H1 (cell line): Measurements from ENCODE around the gene PARK7. TPM values are rescaled to one million over a fixed set of nuclear protein-coding genes. Genes with fewer than 3 reads are reported as not detected.

Source experiments
- CTCF ChIA-PET: fragments of 300-600 bp; sonication (Branson Sonifier 250); formaldehyde crosslinking; loops from one replicate; lab custom pipeline; 2021; ENCODE audit not compliant: partially characterized antibody; lab: Charles Lee
- POLR2A ChIA-PET: fragments of 300-600 bp; sonication (Branson Sonifier 250); formaldehyde crosslinking; loops from one replicate; lab custom pipeline; 2021; ENCODE audit warnings: inconsistent platforms; ENCODE audit not compliant: partially characterized antibody; lab: Charles Lee
- DNase-seq, 2 experiments: peaks; one replicate each; pipeline versions ENCODE4 v3.0.0 to v3.0.0-alpha.2; 2010 to 2022; ENCODE audit warnings: low spot score in 2 of 2, low read depth in 1 of 2, mixed read lengths in 1 of 2
- FAIRE-seq: peaks from 2 replicates; lab custom pipeline; 2011; peaks lifted over from hg19 to GRCh38; lab: Jason Lieb, UNC
- H2AFZ ChIP-seq: 2 replicates; pipeline ENCODE4 v1.8.1; 2012; ENCODE audit warnings: low read length, inconsistent platforms
- H2AK5ac ChIP-seq: 2 replicates; pipeline ENCODE4 v1.6.1; 2013; ENCODE audit warnings: low read depth, low read length
- H2BK120ac ChIP-seq: replicated peaks from 2 replicates; pipeline ENCODE3; 2013; ENCODE audit warnings: low read depth, low read length, inconsistent platforms
- H2BK12ac ChIP-seq: 2 replicates; pipeline ENCODE4 v1.6.1; 2013; ENCODE audit warnings: low read depth, low read length
- H2BK15ac ChIP-seq: 2 replicates; pipeline ENCODE4 v1.6.1; 2013; ENCODE audit warnings: low read length
- H2BK20ac ChIP-seq: 2 replicates; pipeline ENCODE4 v1.6.1; 2013; ENCODE audit warnings: low read length
- H2BK5ac ChIP-seq: 2 replicates; pipeline ENCODE4 v1.6.1; 2013; ENCODE audit warnings: low read depth, low read length
- H3K14ac ChIP-seq: 2 replicates; pipeline ENCODE4 v1.6.1; 2013; ENCODE audit warnings: inconsistent platforms; ENCODE audit not compliant: insufficient read length
- H3K18ac ChIP-seq: 2 replicates; pipeline ENCODE4 v1.6.1; 2013; ENCODE audit warnings: low read length; ENCODE audit errors: extremely low read depth
- H3K23ac ChIP-seq: 2 replicates; pipeline ENCODE4 v1.6.1; 2013; ENCODE audit warnings: inconsistent platforms; ENCODE audit not compliant: insufficient read length
- H3K23me2 ChIP-seq: 2 replicates; pipeline ENCODE4 v1.6.1; 2013; ENCODE audit warnings: low read depth, low read length
- H3K27ac ChIP-seq: 2 replicates; pipeline ENCODE4 v1.6.1; 2011; ENCODE audit warnings: low read depth, low read length, inconsistent platforms
- H3K27me3 ChIP-seq, 4 experiments: replicated peaks in 1 of 4; 1 replicate in 1 of 4; 2 replicates in 3 of 4; pipeline versions ENCODE4 v1.6.1 to v1.8.1; 2011 to 2013; ENCODE audit warnings: low read length in 3 of 4, mild to moderate bottlenecking in 3 of 4, inconsistent platforms in 2 of 4, mixed read lengths in 2 of 4, moderate library complexity in 1 of 4; ENCODE audit not compliant: control insufficient read depth in 3 of 4, insufficient read depth in 3 of 4; ENCODE audit errors: extremely low read depth in 1 of 4
- H3K36me3 ChIP-seq, 4 experiments: 2 replicates each; pipeline versions ENCODE4 v1.6.1 to v1.8.1; 2011 to 2013; ENCODE audit warnings: mild to moderate bottlenecking in 4 of 4, low read length in 3 of 4, moderate library complexity in 2 of 4, control low read depth in 1 of 4, inconsistent platforms in 1 of 4; ENCODE audit not compliant: insufficient read depth in 4 of 4, control insufficient read depth in 2 of 4
- H3K4ac ChIP-seq: replicated peaks from 2 replicates; pipeline ENCODE3; 2013; ENCODE audit warnings: low read length, low read depth, mixed read lengths, inconsistent platforms; ENCODE audit not compliant: insufficient read length
- H3K4me1 ChIP-seq, 4 experiments: replicated peaks in 1 of 4; 1 replicate in 1 of 4; 2 replicates in 3 of 4; pipeline versions ENCODE4 v1.6.1 to v1.8.1; 2011 to 2013; ENCODE audit warnings: low read length in 3 of 4, inconsistent platforms in 2 of 4, mixed read lengths in 1 of 4; ENCODE audit not compliant: insufficient read depth in 4 of 4, control insufficient read depth in 3 of 4
- H3K4me2 ChIP-seq, 2 experiments: 2 replicates each; pipeline versions ENCODE4 v1.6.1 to v1.8.1; 2011 to 2013; ENCODE audit warnings: low read depth in 2 of 2, low read length in 2 of 2, control low read depth in 1 of 2, inconsistent platforms in 1 of 2, mild to moderate bottlenecking in 1 of 2; ENCODE audit not compliant: insufficient read depth in 1 of 2
- H3K4me3 ChIP-seq, 4 experiments: fragments of 200-600, 300-600 bp in 1 of 4; sonication (generic), shearing (Covaris generic), sonication (Bioruptor Twin) in 1 of 4; 2 replicates each; pipeline versions ENCODE4 v1.5.1 to v1.8.1; 2011 to 2016; ENCODE audit warnings: low read length in 4 of 4, low read depth in 3 of 4, control low read depth in 2 of 4, inconsistent platforms in 2 of 4, mild to moderate bottlenecking in 2 of 4, mixed read lengths in 1 of 4, moderate library complexity in 1 of 4; ENCODE audit not compliant: insufficient read depth in 2 of 4; ENCODE audit errors: extremely low read depth in 1 of 4
- H3K56ac ChIP-seq: replicated peaks from 2 replicates; pipeline ENCODE3; 2013; ENCODE audit warnings: low read depth, mild to moderate bottlenecking, mixed read lengths, low read length, inconsistent platforms; ENCODE audit not compliant: insufficient read length
- H3K79me1 ChIP-seq: 2 replicates; pipeline ENCODE4 v1.6.1; 2013; ENCODE audit warnings: low read depth, low read length, control low read depth
- H3K79me2 ChIP-seq, 2 experiments: 2 replicates each; pipeline versions ENCODE4 v1.6.1 to v1.8.1; 2012 to 2013; ENCODE audit warnings: low read length in 2 of 2, mild to moderate bottlenecking in 2 of 2, inconsistent platforms in 1 of 2; ENCODE audit not compliant: insufficient read depth in 2 of 2, control insufficient read depth in 1 of 2
- H3K9ac ChIP-seq, 4 experiments: replicated peaks in 1 of 4; 1 replicate in 1 of 4; 2 replicates in 3 of 4; pipeline versions ENCODE4 v1.6.1 to v1.8.1; 2011 to 2013; ENCODE audit warnings: low read depth in 3 of 4, low read length in 3 of 4, control low read depth in 2 of 4, mild to moderate bottlenecking in 2 of 4, moderate library complexity in 2 of 4, inconsistent platforms in 1 of 4; ENCODE audit errors: extremely low read depth in 1 of 4
- H3K9me3 ChIP-seq, 2 experiments: 2 replicates each; pipeline versions ENCODE4 v1.6.1 to v1.8.1; 2012 to 2013; ENCODE audit warnings: mild to moderate bottlenecking in 2 of 2, moderate library complexity in 2 of 2, control low read depth in 1 of 2, inconsistent platforms in 1 of 2, low read depth in 1 of 2, low read length in 1 of 2, mixed read lengths in 1 of 2; ENCODE audit not compliant: insufficient read depth in 2 of 2
- H4K20me1 ChIP-seq, 2 experiments: replicated peaks in 1 of 2; 2 replicates each; pipeline versions ENCODE3 to v1.8.1; 2011 to 2013; ENCODE audit warnings: inconsistent platforms in 2 of 2, low read length in 2 of 2, mild to moderate bottlenecking in 1 of 2; ENCODE audit not compliant: insufficient read depth in 2 of 2, control insufficient read depth in 1 of 2
- H4K5ac ChIP-seq: 2 replicates; pipeline ENCODE4 v1.6.1; 2013; ENCODE audit warnings: low read length, low read depth, mixed read lengths, inconsistent platforms; ENCODE audit not compliant: insufficient read length
- H4K8ac ChIP-seq: 2 replicates; pipeline ENCODE4 v1.8.0; 2013; ENCODE audit warnings: mild to moderate bottlenecking, moderate library complexity, low read length, inconsistent platforms; ENCODE audit not compliant: insufficient read depth; ENCODE audit errors: extremely low read depth
- H4K91ac ChIP-seq: replicated peaks from 2 replicates; pipeline ENCODE3; 2013; ENCODE audit warnings: low read length, mixed read lengths, inconsistent platforms; ENCODE audit not compliant: insufficient read length
- BCL11A ChIP-seq, 2 experiments: IDR thresholded peaks; one replicate each; pipeline ENCODE4 v1.6.1; 2011; ENCODE audit warnings: low read depth in 2 of 2, low read length in 2 of 2, mild to moderate bottlenecking in 2 of 2
- CBX5 ChIP-seq: fragments of 300-800, 300-1000 bp; sonication (generic); IDR thresholded peaks from 2 replicates; pipeline ENCODE4 v1.7.1; 2016; ENCODE audit warnings: antibody characterized with exemption, low read length, low read depth
- CHD2 ChIP-seq: IDR thresholded peaks from 2 replicates; pipeline ENCODE4 v1.6.1; 2012; ENCODE audit warnings: low read length, improper control_type of control experiment
- GABPA ChIP-seq: IDR thresholded peaks from 2 replicates; pipeline ENCODE4 v1.6.1; 2011; ENCODE audit warnings: mild to moderate bottlenecking, low read length, moderate library complexity, borderline replicate concordance; ENCODE audit not compliant: insufficient read depth
- MAFK ChIP-seq: IDR thresholded peaks from 2 replicates; pipeline ENCODE4 v1.6.1; 2012; ENCODE audit warnings: low read depth, mild to moderate bottlenecking, improper control_type of control experiment, low read length
- WGBS, 2 experiments: shearing (Covaris generic) in 1 of 2; methylation state at CpG; one replicate each; pipeline versions ENCODE4 v1.1.6 to v1.1.7; 2013 to 2015; ENCODE audit warnings: low lambda C conversion rate in 2 of 2, mixed read lengths in 2 of 2, inconsistent platforms in 1 of 2, low coverage in 1 of 2, missing lambda C conversion rate in 1 of 2; ENCODE audit not compliant: insufficient replicate concordance in 2 of 2, insufficient coverage in 1 of 2, insufficient read length in 1 of 2; ENCODE audit errors: extremely low coverage in 1 of 2, missing lambda C conversion rate in 1 of 2; 5-methylcytosine and 5-hydroxymethylcytosine counted together
- polyA plus RNA-seq, 7 experiments: library from polyadenylated mRNA; depleted of rRNA in 3 of 7; stranded (reverse) in 5 of 7; unstranded in 2 of 7; fragments of >200 nt in 5 of 7; fragments of 200-250 nt in 2 of 7; gene quantifications; 1 replicate in 5 of 7; 2 replicates in 1 of 7; 4 replicates in 1 of 7; pipeline versions ENCODE4 v1.2.1 to v1.2.3, GENCODE V29; 2011 to 2013; ENCODE audit warnings: missing spikeins in 2 of 7, mixed read lengths in 2 of 7
- total RNA-seq: library from RNA; stranded (reverse); fragmentation: NEBNext Ultra II Directional; extraction: Animal tissue kit (Norgen Biotek cat#: 25700); gene quantifications from 2 replicates; pipeline ENCODE4 v1.2.1, GENCODE V29; 2021
- TF ChIP-seq, protein P1 (sequence below): IDR thresholded peaks from 2 replicates; pipeline ENCODE4 v1.6.1; 2012; ENCODE audit warnings: inconsistent platforms

The PARK7 gene
- total and polyA plus RNA-seq, 2 of the 8 experiments (the other 6 are each of a cell fraction or from before 2014, with no cell fraction given), result 206 to 383 TPM

- Histone ChIP-seq H2BK15ac (peak overlapping the region; percentile 98; the same call in 1 of the 2 replicates), H2AK5ac (peak overlapping the region; percentile 92), H3K4ac (no peak overlapping the region), H3K18ac (no peak overlapping the region; the same call in 1 of the 2 replicates), H3K9me3 (no peaks in the 10 kb centered on the region), H2BK12ac (peak overlapping the region; percentile 96), H3K36me3 (peaks cover 4 to 25% (median 13%) of the 10 kb centered on the region in 4 experiments; a peak in 7 of 8 replicates), H3K27me3 (no peaks in the 10 kb centered on the region), H3K4me1 (peaks cover 0 to 3% (median under 1%) of the 10 kb centered on the region in 4 experiments; a peak in 4 of 7 replicates), H2BK120ac (no peak overlapping the region), H4K20me1 (peaks cover 0 to 6% of the 10 kb centered on the region in 2 experiments), H3K79me2 (no peaks in the 10 kb centered on the region), H3K79me1 (0 out of 2 replicates have a peak, but pooled peaks cover 2% of the 10 kb centered on the region), H3K23ac (no peak overlapping the region), H2BK5ac (0 out of 2 replicates have a peak overlapping the region, but pooled peaks have one; percentile 9), H2AFZ (no peak overlapping the region), H3K14ac (no peak overlapping the region), H3K4me3 (no peak overlapping the region), H4K5ac (no peak overlapping the region), H3K56ac (peak overlapping the region; percentile 82), H3K9ac (no peak overlapping the region), H3K4me2 (no peak overlapping the region), H2BK20ac (peak overlapping the region; percentile 86; the same call in 1 of the 2 replicates), H3K27ac (no peak overlapping the region), H4K8ac (no peak overlapping the region; the same call in 1 of the 2 replicates), H3K23me2 (peaks cover 7% of the 10 kb centered on the region; the same call in 1 of the 2 replicates), H4K91ac (peak overlapping the region; percentile 1)
- ChIA-PET POLR2A (interaction anchor here (1.3 to 1.5 kb wide), 2 partner anchors 15 to 325 kb away, joined by 3 to 4 read pairs; no protein-coding TSS in a partner anchor), CTCF (interaction anchor here (1.1 to 4.3 kb wide), 6 partner anchors 8 to 360 kb away, joined by 3 to 23 read pairs (median 8); no protein-coding TSS in a partner anchor)
- TF ChIP-seq CHD2, result no peak
- TF ChIP-seq GABPA, result no peak
- no peak for TF ChIP-seq MAFK
- no peak for TF ChIP-seq BCL11A (IDR thresholded peaks at IDR 0.05; ENCODE audit: low read depth in 2 of 2, low read length in 2 of 2)
- no peak for TF ChIP-seq CBX5
- TF ChIP-seq, protein P1, sequence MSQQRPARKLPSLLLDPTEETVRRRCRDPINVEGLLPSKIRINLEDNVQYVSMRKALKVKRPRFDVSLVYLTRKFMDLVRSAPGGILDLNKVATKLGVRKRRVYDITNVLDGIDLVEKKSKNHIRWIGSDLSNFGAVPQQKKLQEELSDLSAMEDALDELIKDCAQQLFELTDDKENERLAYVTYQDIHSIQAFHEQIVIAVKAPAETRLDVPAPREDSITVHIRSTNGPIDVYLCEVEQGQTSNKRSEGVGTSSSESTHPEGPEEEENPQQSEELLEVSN, result no peak
- 95% methylated on average over 2 of the region's 2 CpGs; no CpG with 5 or more reads in 1 of the 2 experiments for WGBS, 2 experiments
- FAIRE-seq, result no peak
- no peak for DNase-seq
These were observed 28.4 kb downstream of the PARK7 start for GRCh38 chr1:7989762-7990428.
